H1 (cell line): ENCODE data around the gene BBS2. TPM values are rescaled to one million over a fixed set of nuclear protein-coding genes. Genes with fewer than 3 reads are reported as not detected.

Experiments
- NANOG ChIP-seq: IDR thresholded peaks from 2 replicates; pipeline ENCODE4 v1.6.1; 2011; ENCODE audit warnings: low read length, low read depth, mild to moderate bottlenecking, inconsistent platforms; ENCODE audit not compliant: insufficient read depth, poor library complexity, severe bottlenecking
- RFX5 ChIP-seq: IDR thresholded peaks from 2 replicates; pipeline ENCODE4 v1.6.1; 2011; ENCODE audit warnings: low read depth, low read length, improper control_type of control experiment, borderline replicate concordance
- polyA plus RNA-seq, 7 experiments: library from polyadenylated mRNA; depleted of rRNA in 3 of 7; stranded (reverse) in 5 of 7; unstranded in 2 of 7; fragments of >200 nt in 5 of 7; fragments of 200-250 nt in 2 of 7; gene quantifications; 1 replicate in 5 of 7; 2 replicates in 1 of 7; 4 replicates in 1 of 7; pipeline versions ENCODE4 v1.2.1 to v1.2.3, GENCODE V29; 2011 to 2013; ENCODE audit warnings: missing spikeins in 2 of 7, mixed read lengths in 2 of 7
- total RNA-seq: library from RNA; stranded (reverse); fragmentation: NEBNext Ultra II Directional; extraction: Animal tissue kit (Norgen Biotek cat#: 25700); gene quantifications from 2 replicates; pipeline ENCODE4 v1.2.1, GENCODE V29; 2021

Gene BBS2
- total and polyA plus RNA-seq, 2 of the 8 experiments (the other 6 are each of a cell fraction or from before 2014, with no cell fraction given), result 12.3 to 15.1 TPM

DNA sequence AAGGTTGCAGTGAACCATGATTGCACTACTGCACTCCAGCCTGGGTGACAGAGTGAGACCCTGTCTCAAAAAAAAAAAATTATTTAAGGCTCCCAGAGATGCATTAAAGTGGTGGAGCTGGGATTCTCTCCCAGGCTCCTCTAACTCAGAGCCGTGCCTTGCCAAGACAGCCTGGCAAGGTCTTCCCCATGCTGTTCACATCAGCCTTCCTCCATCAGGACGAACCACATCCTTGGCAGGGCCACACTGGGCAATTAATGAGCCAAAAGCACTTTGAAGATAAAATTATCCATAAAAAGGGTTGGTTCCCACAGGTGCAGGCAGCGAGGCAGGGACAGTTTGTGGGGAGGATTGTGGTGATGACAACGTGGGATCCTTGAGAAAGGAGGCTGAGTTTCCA, 19.8 kb upstream of the BBS2 start (continued):
- TF ChIP-seq RFX5 (no peak), NANOG (no peak)
- TF ChIP-seq, all 59 proteins: peak for 0
